Activated CD4-positive, alpha-beta T cell treated with anti-CD3 and anti-CD28 coated beads, Interleukin-2, Interleukin-4, amounts not matched to agents 100 ng/mL and 50 ng/mL, durations not matched to agents 16 hours and 8 hours (primary cell): ENCODE data around the gene INTS6L.

Experiments
- DNase-seq: peaks from one replicate; pipeline ENCODE4 v3.0.0-alpha.2; 2020; ENCODE audit warnings: low spot score

The INTS6L gene, protein sequence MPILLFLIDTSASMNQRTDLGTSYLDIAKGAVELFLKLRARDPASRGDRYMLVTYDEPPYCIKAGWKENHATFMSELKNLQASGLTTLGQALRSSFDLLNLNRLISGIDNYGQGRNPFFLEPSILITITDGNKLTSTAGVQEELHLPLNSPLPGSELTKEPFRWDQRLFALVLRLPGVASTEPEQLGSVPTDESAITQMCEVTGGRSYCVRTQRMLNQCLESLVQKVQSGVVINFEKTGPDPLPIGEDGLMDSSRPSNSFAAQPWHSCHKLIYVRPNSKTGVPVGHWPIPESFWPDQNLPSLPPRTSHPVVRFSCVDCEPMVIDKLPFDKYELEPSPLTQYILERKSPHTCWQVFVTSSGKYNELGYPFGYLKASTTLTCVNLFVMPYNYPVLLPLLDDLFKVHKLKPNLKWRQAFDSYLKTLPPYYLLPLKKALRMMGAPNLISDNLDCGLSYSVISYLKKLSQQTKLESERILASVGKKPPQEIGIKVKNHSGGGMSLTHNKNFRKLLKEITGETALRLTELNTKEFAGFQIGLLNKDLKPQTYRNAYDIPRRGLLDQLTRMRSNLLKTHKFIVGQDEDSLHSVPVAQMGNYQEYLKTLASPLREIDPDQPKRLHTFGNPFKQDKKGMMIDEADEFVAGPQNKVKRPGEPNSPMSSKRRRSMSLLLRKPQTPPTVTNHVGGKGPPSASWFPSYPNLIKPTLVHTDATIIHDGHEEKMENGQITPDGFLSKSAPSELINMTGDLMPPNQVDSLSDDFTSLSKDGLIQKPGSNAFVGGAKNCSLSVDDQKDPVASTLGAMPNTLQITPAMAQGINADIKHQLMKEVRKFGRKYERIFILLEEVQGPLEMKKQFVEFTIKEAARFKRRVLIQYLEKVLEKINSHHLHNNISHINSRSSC

DNA sequence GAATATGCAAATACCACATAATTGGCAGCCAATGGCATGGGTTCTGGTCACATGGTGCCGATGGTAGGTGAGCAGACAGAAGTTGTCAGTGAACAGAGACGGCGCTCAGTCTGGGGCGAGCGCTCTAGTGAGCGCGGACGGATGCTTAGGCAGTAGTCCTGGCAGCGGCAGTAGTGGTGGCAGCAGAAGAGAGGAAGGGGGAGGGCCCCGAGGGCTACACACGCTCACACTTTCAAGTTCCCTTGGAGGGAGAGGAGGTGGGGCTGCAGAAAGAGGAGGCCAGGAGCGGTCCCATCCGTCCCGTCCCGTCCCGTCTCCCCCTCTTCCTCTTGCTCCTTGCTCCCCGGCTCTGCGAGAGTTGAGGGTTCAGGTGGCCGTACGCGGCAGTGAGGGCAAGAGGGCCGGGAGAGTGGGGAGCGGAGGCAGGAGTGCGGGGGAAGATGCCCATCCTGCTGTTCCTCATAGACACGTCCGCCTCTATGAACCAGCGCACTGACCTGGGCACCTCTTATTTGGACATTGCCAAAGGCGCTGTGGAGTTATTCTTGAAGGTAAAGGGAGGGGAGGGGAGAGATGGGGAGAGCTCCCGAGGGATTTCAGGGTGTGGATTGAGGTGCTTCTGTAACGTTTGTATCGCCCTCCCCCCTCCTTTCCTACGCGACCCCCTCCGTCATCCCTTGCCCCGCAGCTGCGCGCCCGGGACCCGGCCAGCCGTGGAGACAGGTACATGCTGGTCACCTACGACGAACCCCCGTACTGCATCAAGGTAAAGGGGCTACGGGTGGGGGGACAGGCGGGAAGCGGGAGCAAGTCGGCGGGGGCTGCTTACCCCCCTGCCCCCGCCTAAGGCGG, at the start of gene INTS6L:
TSS of gene INTS6L (plus strand) at position 108 of the 852 bp plus-strand sequence. CDS start at position 441, 333 bp downstream.
- DNase-seq = peak; percentile 85

DNA sequence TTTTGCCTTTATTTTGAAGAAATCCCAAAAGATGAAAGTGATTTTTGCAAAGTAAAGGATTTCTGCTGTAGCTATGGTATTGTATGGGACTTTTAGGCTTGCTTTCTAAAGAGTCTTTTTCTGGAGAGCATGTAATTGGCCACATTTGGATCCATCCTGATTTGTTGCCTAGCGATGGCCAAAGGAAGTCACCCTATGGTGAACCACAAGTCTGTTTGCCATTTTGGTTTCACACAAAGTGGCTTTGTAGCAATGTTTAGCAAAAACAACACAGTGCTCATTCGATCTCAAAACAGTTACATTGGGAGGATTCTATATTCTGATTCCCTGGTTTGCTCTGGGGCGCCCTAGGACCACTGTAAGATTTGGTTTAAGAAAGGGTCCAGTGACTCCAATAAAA, 44.1 kb upstream of the INTS6L start:
- DNase-seq = no peak

DNA sequence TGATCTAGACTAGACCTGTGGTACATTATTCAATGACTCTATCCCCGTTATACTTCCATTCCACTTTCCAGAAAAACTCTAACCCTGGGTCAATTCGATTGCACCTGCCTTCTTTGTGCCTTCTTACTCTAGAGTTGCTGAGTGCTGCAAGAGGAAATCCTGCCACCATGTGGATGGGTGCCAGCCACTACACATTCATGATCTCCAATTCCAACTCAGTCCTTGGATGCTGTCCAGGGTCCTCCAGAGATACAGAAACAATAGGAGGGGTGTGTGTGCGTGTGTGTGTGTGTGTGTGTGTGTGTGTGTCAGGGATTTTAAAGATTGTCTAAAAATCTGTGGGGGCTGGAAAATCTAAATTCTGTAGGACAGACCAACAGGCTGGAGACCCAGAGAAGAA, 42.9 kb upstream of the INTS6L start:
- peak; percentile 30 for DNase-seq

DNA sequence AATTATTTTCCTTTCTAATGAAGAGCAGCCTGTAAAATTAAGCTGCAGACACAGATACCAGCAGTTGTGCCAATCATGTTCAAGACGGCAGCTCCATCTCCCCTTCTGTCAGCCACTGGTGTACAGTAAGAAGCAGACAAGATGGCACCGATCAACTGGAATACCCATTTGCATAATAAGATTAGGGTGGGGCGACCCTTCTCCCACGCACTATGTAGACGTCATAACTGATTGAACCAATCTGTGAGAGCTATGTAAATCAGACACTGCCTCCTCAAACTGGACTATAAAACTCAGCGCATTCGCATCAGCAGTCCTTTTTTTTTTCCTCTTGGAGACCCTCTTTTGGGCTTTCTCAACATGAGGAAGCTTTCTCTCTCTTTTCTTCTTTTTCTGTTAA, 40.4 kb upstream of the INTS6L start:
- DNase-seq = no peak

DNA sequence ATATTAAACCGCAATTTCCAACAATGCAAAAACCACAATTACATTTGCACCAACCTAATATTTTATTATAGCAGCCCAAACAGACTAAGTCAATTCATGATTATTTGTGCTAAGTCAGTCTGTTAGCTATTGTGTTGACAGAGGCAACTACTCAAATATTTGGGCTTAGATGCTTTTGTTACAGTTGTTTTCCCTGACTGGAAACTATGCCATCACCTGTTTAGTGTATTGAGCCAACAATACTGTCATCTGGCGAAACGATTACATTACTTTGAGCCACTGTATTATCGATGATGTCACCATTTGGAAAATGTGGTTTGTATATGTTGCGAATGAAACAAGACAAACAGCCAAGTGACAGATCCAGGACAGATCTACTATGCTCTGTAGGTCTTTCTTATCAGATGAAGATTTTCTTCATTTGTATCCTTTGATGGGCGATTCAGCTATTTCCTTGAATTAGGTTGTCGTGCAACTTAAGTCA, 38.7 kb upstream of the INTS6L start:
- no peak for DNase-seq

DNA sequence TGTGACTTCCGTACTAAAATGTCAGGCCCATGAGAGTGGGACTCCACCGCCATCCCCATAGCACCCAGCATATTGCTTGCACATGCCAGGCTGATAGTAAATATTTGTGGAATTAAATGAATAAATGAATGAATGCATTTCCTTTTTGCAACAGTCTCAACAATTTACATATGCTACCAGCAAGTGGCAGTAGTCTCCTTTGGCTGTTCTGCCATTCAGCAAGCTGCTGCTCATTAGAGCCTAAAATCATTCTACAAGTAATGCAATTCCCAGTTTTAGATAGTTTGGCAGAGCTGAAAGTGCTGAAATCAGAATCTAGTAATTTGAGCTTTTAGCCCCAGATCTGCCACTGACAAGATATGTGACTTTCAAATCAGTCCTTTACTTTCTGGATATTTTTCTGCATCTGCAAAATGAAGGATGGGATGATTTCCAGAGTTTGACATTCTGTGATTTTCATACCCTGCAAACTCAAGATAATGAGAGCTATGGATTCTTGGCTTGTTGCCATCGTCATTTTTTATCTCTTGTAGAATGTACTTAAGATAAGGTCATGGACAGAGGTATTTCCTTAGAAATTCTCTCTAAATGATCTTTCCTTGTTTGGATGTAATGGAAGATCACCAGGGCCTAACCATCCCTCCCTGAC, 35.7 kb upstream of the INTS6L start:
- peak; percentile 24 for DNase-seq

DNA sequence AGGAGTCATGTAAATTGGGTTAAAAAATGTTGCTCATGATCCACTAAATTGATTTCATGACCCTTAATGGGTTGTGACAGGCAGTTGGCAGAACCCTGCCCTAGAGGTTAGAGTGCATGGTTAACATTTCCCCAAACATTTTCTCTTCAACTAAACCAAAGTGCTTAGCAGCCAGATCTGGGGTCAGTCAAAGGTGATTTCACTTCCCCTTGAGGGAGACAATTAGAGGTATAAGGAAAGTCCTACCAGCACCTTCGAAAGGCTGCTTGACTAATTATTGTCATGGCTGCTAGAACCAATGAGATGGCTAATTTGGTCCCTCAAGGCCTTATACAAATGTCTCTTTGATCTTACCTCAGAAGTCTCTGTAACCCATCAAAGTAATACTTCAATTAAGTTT, 30.9 kb upstream of the INTS6L start:
- no peak for DNase-seq

DNA sequence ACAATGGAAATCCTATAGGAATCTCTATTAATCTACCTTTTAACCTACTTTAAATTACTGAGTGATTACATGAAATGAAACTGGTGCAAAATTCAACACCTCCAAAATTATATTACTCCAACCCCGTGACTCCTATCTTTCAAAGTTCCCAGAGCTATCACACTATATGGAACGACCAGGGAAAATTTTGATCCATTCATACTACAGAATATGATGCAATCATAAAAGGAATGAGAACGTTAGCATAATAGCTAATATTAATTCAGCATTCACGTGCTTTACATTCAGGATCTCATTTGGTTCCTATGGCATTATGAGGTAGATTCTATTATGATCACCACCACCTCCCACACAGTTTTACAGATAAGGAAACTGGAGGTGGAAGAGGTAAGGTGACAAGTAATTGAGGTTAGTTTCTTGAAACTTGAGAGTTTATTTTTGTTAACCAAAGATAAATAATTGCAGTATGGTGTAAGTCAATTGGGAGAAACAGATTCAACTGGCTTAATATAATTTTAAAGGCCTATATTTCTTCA, 29.4 kb upstream of the INTS6L start:
- no peak for DNase-seq

DNA sequence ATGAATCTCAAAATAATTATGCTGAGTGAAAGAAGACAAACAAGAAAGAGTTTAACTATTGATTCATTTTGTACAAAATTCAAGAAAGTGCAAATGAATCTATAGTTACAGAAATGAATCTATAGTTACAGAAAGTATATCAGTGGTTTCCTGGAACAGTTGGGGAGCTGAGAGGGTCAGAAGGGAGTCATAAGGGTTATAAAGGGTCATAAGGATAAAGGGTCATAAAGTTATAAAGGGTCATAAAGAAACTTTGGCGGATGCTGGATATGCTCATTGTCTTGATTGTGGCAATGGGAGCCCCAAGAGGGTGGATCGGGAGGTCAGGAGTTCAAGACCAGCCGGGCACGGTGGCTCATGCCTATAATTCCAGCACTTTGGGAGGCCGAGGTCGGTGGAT, 26.0 kb upstream of the INTS6L start:
- DNase-seq = no peak

DNA sequence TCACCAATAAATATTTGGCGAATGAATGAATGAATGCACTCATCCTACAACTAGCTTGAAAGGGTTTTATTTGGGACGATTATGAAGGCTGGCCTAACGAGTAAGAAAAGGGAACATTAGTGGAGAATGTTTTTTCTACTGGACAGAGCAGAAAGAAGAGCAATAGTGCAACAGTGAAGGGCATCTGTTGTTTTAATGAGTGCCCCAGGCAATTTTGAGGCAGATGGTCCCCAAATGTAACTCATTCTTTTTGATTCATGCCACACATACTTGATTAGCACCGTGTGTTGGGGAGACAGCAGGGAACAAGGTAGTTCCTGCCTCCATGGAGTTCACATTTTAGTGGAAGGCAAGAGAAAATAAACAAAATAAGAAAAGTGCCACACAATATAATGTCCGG, 22.7 kb upstream of the INTS6L start:
- no peak for DNase-seq

DNA sequence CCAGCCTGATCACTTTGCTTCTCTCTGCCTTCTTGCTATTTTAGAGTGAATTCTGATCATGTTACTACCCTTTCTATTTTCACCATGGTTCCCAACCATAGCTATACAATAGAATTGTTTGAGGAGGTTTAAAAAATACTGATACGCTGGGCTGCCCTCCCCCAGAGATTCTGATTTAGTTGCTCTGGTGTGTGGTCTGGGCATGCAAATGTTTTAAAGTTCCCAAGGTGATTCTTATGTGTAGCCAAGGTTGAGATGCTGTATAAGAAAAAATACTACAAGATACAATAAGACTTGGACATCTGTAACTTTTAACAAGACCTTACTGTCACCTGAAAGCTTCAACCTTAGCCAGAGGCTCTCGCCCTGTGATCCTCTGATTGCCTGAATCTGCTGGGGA, 22.2 kb upstream of the INTS6L start:
- DNase-seq = no peak

DNA sequence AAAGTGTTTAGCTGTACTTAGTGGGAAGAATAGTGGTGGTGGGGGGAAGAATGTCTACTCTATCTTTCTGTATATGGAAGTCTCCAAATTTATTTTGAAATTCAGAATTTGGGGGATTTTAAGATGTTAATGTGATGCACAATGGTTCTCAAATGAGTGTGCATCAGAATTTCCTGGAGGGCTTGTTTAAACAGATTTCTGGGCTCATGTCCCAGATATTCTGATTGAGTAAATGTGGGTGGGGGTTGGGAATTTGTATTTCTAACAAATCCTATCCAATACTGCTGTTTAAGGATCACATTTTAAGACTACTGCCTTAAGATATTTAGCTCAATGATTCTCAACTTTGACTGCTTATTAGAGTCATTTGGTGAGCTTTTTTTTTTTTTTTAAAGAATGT, 15.1 kb upstream of the INTS6L start:
- DNase-seq = no peak

DNA sequence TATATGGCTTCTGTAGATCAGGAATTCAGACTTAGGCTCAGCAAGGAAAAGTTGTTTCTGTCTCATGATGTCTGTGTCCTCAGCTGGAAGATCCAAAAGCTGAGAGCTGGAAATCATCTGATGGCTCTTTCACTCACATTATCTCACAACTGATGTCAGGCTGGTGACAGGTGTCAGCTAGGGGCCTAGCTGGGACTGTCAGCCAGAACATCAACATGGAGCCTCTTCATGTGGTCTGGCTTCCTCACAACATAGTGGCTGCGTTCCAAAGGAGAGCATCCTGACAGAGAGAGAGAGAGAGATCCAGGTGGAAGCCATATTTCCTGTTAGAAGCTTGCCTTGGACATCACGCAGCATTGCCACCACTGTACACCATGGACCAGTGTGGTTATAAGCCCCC, 10.6 kb upstream of the INTS6L start:
- DNase-seq = no peak

DNA sequence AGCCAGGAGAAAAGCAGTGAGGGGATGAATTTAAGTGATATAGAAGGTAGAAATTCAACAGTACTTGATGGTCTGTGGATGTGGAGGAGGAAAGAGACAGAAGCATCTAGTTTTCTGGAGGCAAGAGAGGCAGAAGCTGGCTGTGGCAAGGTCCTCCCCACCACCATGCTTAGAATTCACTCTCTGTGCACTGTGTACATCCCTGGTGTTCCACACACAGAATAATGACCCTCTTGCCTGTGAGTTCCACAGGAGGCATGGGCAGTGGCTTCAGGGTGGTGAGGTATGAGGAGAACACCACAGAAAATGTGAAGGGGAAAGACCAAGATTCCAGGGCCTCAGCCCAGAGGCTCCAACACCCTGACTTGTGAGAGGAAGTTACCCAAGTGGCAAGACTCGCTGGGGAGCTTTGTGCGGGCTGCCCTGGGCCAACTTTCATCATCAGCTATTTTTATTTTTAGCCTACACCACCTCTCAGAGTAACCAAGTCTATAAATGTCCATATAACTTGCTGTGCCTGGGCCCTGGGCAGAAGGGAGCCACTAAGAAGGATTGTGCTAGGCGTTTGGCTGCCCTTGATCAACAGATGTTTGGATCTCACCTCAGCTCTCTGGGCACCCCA, 7.8 kb upstream of the INTS6L start:
- DNase-seq = no peak

DNA sequence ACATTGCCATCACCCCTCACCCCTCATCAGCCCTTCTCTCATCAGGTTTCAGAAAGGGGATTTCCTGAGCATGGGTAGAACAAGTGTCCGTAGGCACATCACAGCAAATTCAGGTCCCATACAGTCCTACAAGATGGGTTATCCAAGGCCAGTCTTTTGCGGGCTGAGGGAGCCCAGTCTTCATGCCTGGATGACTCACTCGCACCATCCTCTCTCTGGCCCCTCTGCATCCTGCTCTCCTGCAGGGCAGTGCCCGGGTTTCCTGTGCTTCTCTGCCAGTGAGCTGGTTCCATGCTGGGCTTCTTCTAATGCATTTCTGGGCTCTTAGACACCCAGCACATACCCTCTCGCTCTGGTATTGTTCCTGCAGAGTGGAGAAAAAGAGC, 7.3 kb upstream of the INTS6L start:
- no peak for DNase-seq

DNA sequence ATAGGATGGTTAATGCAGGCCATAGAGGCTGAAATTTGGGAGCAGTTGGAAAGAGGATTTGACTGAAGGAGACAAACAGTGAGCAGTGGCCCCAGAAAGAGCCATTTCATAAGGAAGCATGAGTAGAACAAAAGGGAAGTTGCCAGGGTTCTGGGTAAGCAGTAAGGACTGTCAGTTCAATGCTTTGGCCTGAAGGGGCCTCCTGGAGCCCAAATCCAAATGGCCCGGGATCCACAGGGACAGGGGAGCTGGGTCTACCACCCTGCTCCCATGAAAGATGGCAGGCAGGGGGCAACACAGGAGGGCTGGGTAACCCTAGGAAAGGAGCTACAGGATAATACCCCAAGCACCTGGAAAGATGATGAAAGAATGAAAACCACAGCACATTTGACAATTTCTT, 4.1 kb upstream of the INTS6L start:
- no peak for DNase-seq

DNA sequence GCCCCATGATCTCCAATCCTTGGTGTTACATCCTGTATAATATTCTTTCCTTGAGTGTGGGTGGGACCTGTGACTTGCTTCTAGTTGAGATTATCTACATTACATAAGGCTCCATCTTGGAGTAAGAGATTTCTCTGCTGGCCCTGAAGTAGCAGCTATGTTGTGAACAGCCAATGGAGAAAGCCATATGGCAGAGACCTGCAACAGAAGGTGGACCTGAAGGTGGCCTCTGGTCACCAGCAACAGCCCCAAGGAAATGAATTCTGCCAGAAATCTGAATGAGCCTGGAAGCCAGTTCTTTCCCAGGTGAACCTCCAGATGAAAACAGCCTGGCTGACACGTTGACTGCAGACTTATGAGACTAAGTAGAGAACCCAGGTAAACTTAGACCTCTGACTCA, 2.3 kb upstream of the INTS6L start:
- no peak for DNase-seq

DNA sequence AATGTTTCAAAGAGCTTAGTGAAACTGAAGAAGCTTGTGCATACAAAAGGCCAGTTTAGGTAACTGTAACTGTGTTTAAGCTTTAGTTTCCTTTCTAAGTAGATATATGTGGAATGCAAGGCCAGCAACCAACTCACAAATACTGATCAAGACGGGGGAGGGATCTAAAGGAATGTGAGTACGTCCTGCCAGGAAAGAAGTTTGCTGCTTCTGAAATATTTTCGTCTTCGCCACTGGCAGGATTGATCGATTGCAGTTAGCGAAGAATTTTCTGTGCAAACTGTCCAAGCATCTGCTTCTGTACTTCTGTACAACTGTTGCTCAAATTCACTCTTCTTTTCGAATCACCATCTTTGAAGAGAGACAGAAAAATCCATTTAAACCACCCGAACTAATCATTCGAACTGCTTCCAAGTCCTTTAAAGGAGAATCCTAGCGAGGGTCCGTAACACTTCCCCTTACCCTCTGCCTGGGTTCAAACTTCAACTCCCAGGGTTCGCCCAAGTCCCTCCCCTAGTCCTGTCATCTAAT, 373 bp upstream of the INTS6L start:
- no peak for DNase-seq

DNA sequence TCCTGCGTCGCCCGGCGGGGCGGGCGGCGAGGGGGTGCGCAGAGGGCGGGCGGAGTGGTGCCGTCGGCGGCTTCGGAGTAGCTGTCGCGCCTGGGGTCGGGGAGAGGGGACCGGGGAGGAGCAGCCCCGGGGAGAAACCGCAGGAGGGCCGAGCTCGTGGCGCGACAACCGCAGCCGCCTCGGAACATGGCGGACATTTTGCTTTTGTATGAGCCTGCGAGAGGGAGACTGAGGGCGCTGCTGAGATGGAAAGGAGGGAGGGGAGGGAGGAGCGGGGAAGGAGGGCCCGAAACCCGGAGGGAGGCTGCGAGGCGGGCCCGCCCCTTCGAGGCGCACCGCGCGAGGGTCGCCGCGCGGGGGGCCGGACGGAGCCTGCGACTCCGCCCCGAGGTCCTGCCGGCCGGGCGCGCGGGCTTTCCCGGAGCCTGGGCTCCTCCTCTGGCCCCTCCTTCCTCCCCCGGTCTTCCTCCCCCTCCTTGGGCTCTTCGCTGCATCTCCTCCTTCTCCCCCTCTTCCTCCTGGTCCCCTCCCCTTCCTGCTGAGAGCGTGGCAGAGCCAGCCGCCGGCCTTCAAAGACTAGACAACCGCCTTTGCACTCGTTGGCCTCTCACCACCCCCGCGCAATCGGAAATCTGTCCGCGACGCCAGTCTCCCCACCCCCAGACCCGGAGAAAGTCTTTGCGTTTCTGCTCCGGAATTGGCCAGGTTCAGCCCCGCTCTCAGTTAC, 1.1 kb downstream of the INTS6L start:
- peak; percentile 86 for DNase-seq

DNA sequence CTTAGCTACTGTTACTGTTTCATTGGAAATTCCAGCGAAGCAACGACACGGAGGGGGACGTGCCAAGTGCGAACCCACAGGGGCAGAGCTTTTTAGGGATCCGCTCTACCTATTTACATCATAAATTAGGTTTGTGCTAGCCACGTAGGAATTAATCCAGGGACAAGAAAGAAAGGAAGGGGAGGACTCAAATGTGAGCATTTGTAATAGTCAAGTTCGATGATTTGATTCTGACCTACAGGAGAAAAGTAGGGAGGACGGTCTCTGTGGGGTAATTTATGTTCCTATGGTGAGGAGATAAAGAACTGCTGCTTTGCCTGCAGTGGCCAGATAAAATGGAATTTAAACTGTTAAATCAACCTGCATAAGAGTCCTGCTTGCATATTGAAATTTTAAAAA, 1.7 kb downstream of the INTS6L start:
- DNase-seq = no peak
